DMS153 treated with DMSO at 0.1 percent for 48 hours (cell line): ENCODE data around the gene R3HDML.

Experiments
- DNase-seq: peaks from one replicate; lab custom pipeline; 2025; ENCODE audit not compliant: unreplicated experiment; lab: John Stamatoyannopoulos, UW

Gene R3HDML

GRCh38 chr20:44398335-44398734 is 61.5 kb downstream of the R3HDML start:
- DNase-seq: no peak

- no peak for DNase-seq
These were observed 62.6 kb downstream of the R3HDML start for GRCh38 chr20:44399446-44399845.

GRCh38 chr20:44400671-44400969 is 63.8 kb downstream of the R3HDML start:
- DNase-seq: no peak
